ENCODE measurements around the gene KCNH8.

GRCh38 chr3:19248143-19248542 is 99.8 kb downstream of the KCNH8 start:
- TF ChIP-seq CTCF (IDR thresholded peaks at IDR 0.05) (no peak), POLR2A (IDR thresholded peaks at IDR 0.05) (no peak), POLR2AphosphoS5 (IDR thresholded peaks at IDR 0.05) (no peak)

Measured in prostate gland (tissue), 2 donors.